ENCODE measurements around the gene MAML3.

MAML3 gene

GRCh38 chr4:139817657-139818452 lies 336.1 kb downstream of the MAML3 start:
- peaks cover 0 to 2% (median 0%) of the 10 kb centered on the region in 5 experiments for H3K9me3 ChIP-seq (ENCODE audit: control extremely low read depth in 1 of 5, control insufficient read depth in 4 of 5, insufficient read depth in 2 of 5, low read depth in 1 of 5, low read length in 4 of 5)
- peaks cover 0 to 24% (median 17%) of the 10 kb centered on the region in 4 experiments for H3K4me1 ChIP-seq (ENCODE audit: control extremely low read depth in 1 of 4, control insufficient read depth in 4 of 4, insufficient read depth in 4 of 4, low read length in 3 of 4)
- CTCF ChIA-PET = interaction anchor here (0.8 to 0.9 kb wide), 2 partner anchors 76 to 198 kb away, joined by 3 read pairs; no protein-coding TSS in a partner anchor
- WGBS (ENCODE audit: insufficient coverage) = 94% methylated on average over 6 of the region's 6 CpGs
- DNase-seq = no peak
- no peak overlapping the region for H3K27ac ChIP-seq (ENCODE audit: insufficient read depth in 1 of 2, low read depth in 1 of 2, low read length in 2 of 2, poor library complexity in 1 of 2, severe bottlenecking in 2 of 2)
- H3K4me3 ChIP-seq (ENCODE audit: control insufficient read depth in 1 of 7, extremely low read depth in 1 of 7, insufficient read depth in 4 of 7, low read depth in 2 of 7, low read length in 6 of 7) = no peak overlapping the region
- POLR2A ChIA-PET = no interaction called here
- H3K36me3 ChIP-seq (ENCODE audit: control insufficient read depth in 4 of 4, insufficient read depth in 4 of 4, low read length in 3 of 4) = peaks cover 0 to 11% (median 5%) of the 10 kb centered on the region in 4 experiments
- H3K27me3 ChIP-seq (replicated peaks in 2 of 5; ENCODE audit: control insufficient read depth in 4 of 5, insufficient read depth in 5 of 5, low read length in 4 of 5) = no peaks in the 10 kb centered on the region

- DNase-seq = no peak
- H3K9me3 ChIP-seq (ENCODE audit: control extremely low read depth in 1 of 5, control insufficient read depth in 4 of 5, insufficient read depth in 2 of 5, low read depth in 1 of 5, low read length in 4 of 5) = peaks cover 0 to 2% (median 0%) of the 10 kb centered on the region in 5 experiments
- H3K36me3 ChIP-seq (ENCODE audit: control insufficient read depth in 4 of 4, insufficient read depth in 4 of 4, low read length in 3 of 4) = peaks cover 0 to 9% (median 3%) of the 10 kb centered on the region in 4 experiments
- no peaks in the 10 kb centered on the region for H3K27me3 ChIP-seq (replicated peaks in 2 of 5; ENCODE audit: control insufficient read depth in 4 of 5, insufficient read depth in 5 of 5, low read length in 4 of 5)
- no peak overlapping the region for H3K4me3 ChIP-seq (ENCODE audit: control insufficient read depth in 1 of 7, extremely low read depth in 1 of 7, insufficient read depth in 4 of 7, low read depth in 2 of 7, low read length in 6 of 7)
- 100% methylated on average over 2 of the region's 3 CpGs for WGBS (ENCODE audit: insufficient coverage)
- ChIA-PET CTCF (interaction anchor here (0.5 kb wide), 1 partner anchor 357 kb away, joined by 3 read pairs; no protein-coding TSS in a partner anchor), POLR2A (no interaction called here)
- H3K4me1 ChIP-seq (ENCODE audit: control extremely low read depth in 1 of 4, control insufficient read depth in 4 of 4, insufficient read depth in 4 of 4, low read length in 3 of 4) = peaks cover 0 to 24% (median 17%) of the 10 kb centered on the region in 4 experiments
- no peak overlapping the region for H3K27ac ChIP-seq (ENCODE audit: insufficient read depth in 1 of 2, low read depth in 1 of 2, low read length in 2 of 2, poor library complexity in 1 of 2, severe bottlenecking in 2 of 2)
These were observed 337.1 kb downstream of the MAML3 start for GRCh38 chr4:139816856-139817255.

GRCh38 chr4:139815778-139816601 lies 338.0 kb downstream of the MAML3 start:
- Histone ChIP-seq H3K27me3 (replicated peaks in 2 of 5; ENCODE audit: control insufficient read depth in 4 of 5, insufficient read depth in 5 of 5, low read length in 4 of 5) (no peaks in the 10 kb centered on the region), H3K9me3 (ENCODE audit: control extremely low read depth in 1 of 5, control insufficient read depth in 4 of 5, insufficient read depth in 2 of 5, low read depth in 1 of 5, low read length in 4 of 5) (peaks cover 0 to 5% (median 0%) of the 10 kb centered on the region in 5 experiments), H3K4me3 (ENCODE audit: control insufficient read depth in 1 of 7, extremely low read depth in 1 of 7, insufficient read depth in 4 of 7, low read depth in 2 of 7, low read length in 6 of 7) (peak overlapping the region in 3 of 7 experiments; percentile 37 to 48 (median 46)), H3K4me1 (ENCODE audit: control extremely low read depth in 1 of 4, control insufficient read depth in 4 of 4, insufficient read depth in 4 of 4, low read length in 3 of 4) (peaks cover 0 to 24% (median 17%) of the 10 kb centered on the region in 4 experiments), H3K27ac (ENCODE audit: insufficient read depth in 1 of 2, low read depth in 1 of 2, low read length in 2 of 2, poor library complexity in 1 of 2, severe bottlenecking in 2 of 2) (no peak overlapping the region), H3K36me3 (ENCODE audit: control insufficient read depth in 4 of 4, insufficient read depth in 4 of 4, low read length in 3 of 4) (peaks cover 0 to 4% (median 0%) of the 10 kb centered on the region in 4 experiments)
- peak in 2 of 3 donors; percentile 91 to 94 for DNase-seq
- 53% methylated on average over 16 of the region's 24 CpGs for WGBS (ENCODE audit: insufficient coverage)
- POLR2A ChIA-PET = no interaction called here
- CTCF ChIA-PET = interaction anchor here (0.7 to 2.2 kb wide), 3 partner anchors 7 to 43 kb away, joined by 3 to 4 read pairs (median 3); no protein-coding TSS in a partner anchor

GRCh38 chr4:139814323-139815015 lies 339.5 kb downstream of the MAML3 start:
- Histone ChIP-seq H3K27ac (ENCODE audit: insufficient read depth in 1 of 2, low read depth in 1 of 2, low read length in 2 of 2, poor library complexity in 1 of 2, severe bottlenecking in 2 of 2) (no peak overlapping the region), H3K27me3 (replicated peaks in 2 of 5; ENCODE audit: control insufficient read depth in 4 of 5, insufficient read depth in 5 of 5, low read length in 4 of 5) (no peaks in the 10 kb centered on the region), H3K9me3 (ENCODE audit: control extremely low read depth in 1 of 5, control insufficient read depth in 4 of 5, insufficient read depth in 2 of 5, low read depth in 1 of 5, low read length in 4 of 5) (peaks cover 0 to 9% (median 4%) of the 10 kb centered on the region in 5 experiments), H3K4me3 (ENCODE audit: control insufficient read depth in 1 of 7, extremely low read depth in 1 of 7, insufficient read depth in 4 of 7, low read depth in 2 of 7, low read length in 6 of 7) (peak overlapping the region in 2 of 7 experiments; percentile 8 to 30), H3K36me3 (ENCODE audit: control insufficient read depth in 4 of 4, insufficient read depth in 4 of 4, low read length in 3 of 4) (peaks cover 0 to 8% (median 0%) of the 10 kb centered on the region in 4 experiments), H3K4me1 (ENCODE audit: control extremely low read depth in 1 of 4, control insufficient read depth in 4 of 4, insufficient read depth in 4 of 4, low read length in 3 of 4) (peaks cover 0 to 33% (median 22%) of the 10 kb centered on the region in 4 experiments)
- CTCF ChIA-PET = interaction anchor here (0.9 to 2.2 kb wide), 3 partner anchors 9 to 441 kb away, joined by 3 to 4 read pairs (median 3); no protein-coding TSS in a partner anchor
- peak in 2 of 3 donors; percentile 39 to 55 for DNase-seq
- 4% methylated on average over 4 of the region's 8 CpGs for WGBS (ENCODE audit: insufficient coverage)
- POLR2A ChIA-PET = interaction anchor here (0.5 kb wide), 1 partner anchor 11 kb away, joined by 3 read pairs; no protein-coding TSS in a partner anchor

GRCh38 chr4:139813881-139814280 lies 340.1 kb downstream of the MAML3 start:
- CTCF ChIA-PET = interaction anchor here (0.9 to 2.2 kb wide), 2 partner anchors 9 to 441 kb away, joined by 3 to 4 read pairs; no protein-coding TSS in a partner anchor
- WGBS (ENCODE audit: insufficient coverage) = no CpG with 5 or more reads among the region's 3 CpGs

GRCh38 chr4:139810710-139811109 lies 343.3 kb downstream of the MAML3 start:
- Histone ChIP-seq H3K9me3 (ENCODE audit: control extremely low read depth in 1 of 5, control insufficient read depth in 4 of 5, insufficient read depth in 2 of 5, low read depth in 1 of 5, low read length in 4 of 5) (peaks cover 0 to 9% (median 4%) of the 10 kb centered on the region in 5 experiments), H3K4me1 (ENCODE audit: control extremely low read depth in 1 of 4, control insufficient read depth in 4 of 4, insufficient read depth in 4 of 4, low read length in 3 of 4) (peaks cover 6 to 48% (median 32%) of the 10 kb centered on the region in 4 experiments), H3K36me3 (ENCODE audit: control insufficient read depth in 4 of 4, insufficient read depth in 4 of 4, low read length in 3 of 4) (peaks cover 0 to 6% (median 0%) of the 10 kb centered on the region in 4 experiments), H3K4me3 (ENCODE audit: control insufficient read depth in 1 of 7, extremely low read depth in 1 of 7, insufficient read depth in 4 of 7, low read depth in 2 of 7, low read length in 6 of 7) (peak overlapping the region in 1 of 7 experiments; percentile 19), H3K27ac (ENCODE audit: insufficient read depth in 1 of 2, low read depth in 1 of 2, low read length in 2 of 2, poor library complexity in 1 of 2, severe bottlenecking in 2 of 2) (no peak overlapping the region), H3K27me3 (replicated peaks in 2 of 5; ENCODE audit: control insufficient read depth in 4 of 5, insufficient read depth in 5 of 5, low read length in 4 of 5) (no peaks in the 10 kb centered on the region)
- no CpG with 5 or more reads among the region's 1 CpG for WGBS (ENCODE audit: insufficient coverage)
- ChIA-PET CTCF (interaction anchor here (1.1 to 1.7 kb wide), 2 partner anchors 29 to 60 kb away, joined by 3 to 4 read pairs; no protein-coding TSS in a partner anchor), POLR2A (no interaction called here)
- no peak for DNase-seq

More at GRCh38 chr4:139813881-139814280, 340.1 kb downstream of the MAML3 start:
- Histone ChIP-seq H3K4me3 (ENCODE audit: control insufficient read depth in 1 of 7, extremely low read depth in 1 of 7, insufficient read depth in 4 of 7, low read depth in 2 of 7, low read length in 6 of 7) (no peak overlapping the region), H3K4me1 (ENCODE audit: control extremely low read depth in 1 of 4, control insufficient read depth in 4 of 4, insufficient read depth in 4 of 4, low read length in 3 of 4) (peaks cover 0 to 39% (median 28%) of the 10 kb centered on the region in 4 experiments), H3K27ac (ENCODE audit: insufficient read depth in 1 of 2, low read depth in 1 of 2, low read length in 2 of 2, poor library complexity in 1 of 2, severe bottlenecking in 2 of 2) (no peak overlapping the region), H3K9me3 (ENCODE audit: control extremely low read depth in 1 of 5, control insufficient read depth in 4 of 5, insufficient read depth in 2 of 5, low read depth in 1 of 5, low read length in 4 of 5) (peaks cover 0 to 9% (median 4%) of the 10 kb centered on the region in 5 experiments), H3K27me3 (replicated peaks in 2 of 5; ENCODE audit: control insufficient read depth in 4 of 5, insufficient read depth in 5 of 5, low read length in 4 of 5) (no peaks in the 10 kb centered on the region), H3K36me3 (ENCODE audit: control insufficient read depth in 4 of 4, insufficient read depth in 4 of 4, low read length in 3 of 4) (peaks cover 0 to 8% (median 0%) of the 10 kb centered on the region in 4 experiments)
- POLR2A ChIA-PET = interaction anchor here (0.5 kb wide), 1 partner anchor 10 kb away, joined by 3 read pairs; no protein-coding TSS in a partner anchor
- no peak for DNase-seq
